SU-DHL-6 (cell line): ENCODE results near the gene STPG2.

Experiments used
- EZH2phosphoT487 ChIP-seq: fragments of 200-600 bp; sonication (generic), shearing (Covaris generic); conservative IDR thresholded peaks from 2 replicates; pipeline ENCODE4 v1.6.1; 2018; ENCODE audit warnings: mild to moderate bottlenecking, antibody characterized with exemption, low read length, moderate library complexity, mixed read lengths
- TF ChIP-seq, protein P1 (sequence below): fragments of 200-600 bp; sonication (generic); IDR thresholded peaks from one replicate; pipeline ENCODE4 v1.5.1; 2017; ENCODE audit warnings: antibody characterized with exemption, mild to moderate bottlenecking, low read length, moderate library complexity; ENCODE audit not compliant: insufficient read depth, poor library complexity, severe bottlenecking

- TF ChIP-seq, protein P1, sequence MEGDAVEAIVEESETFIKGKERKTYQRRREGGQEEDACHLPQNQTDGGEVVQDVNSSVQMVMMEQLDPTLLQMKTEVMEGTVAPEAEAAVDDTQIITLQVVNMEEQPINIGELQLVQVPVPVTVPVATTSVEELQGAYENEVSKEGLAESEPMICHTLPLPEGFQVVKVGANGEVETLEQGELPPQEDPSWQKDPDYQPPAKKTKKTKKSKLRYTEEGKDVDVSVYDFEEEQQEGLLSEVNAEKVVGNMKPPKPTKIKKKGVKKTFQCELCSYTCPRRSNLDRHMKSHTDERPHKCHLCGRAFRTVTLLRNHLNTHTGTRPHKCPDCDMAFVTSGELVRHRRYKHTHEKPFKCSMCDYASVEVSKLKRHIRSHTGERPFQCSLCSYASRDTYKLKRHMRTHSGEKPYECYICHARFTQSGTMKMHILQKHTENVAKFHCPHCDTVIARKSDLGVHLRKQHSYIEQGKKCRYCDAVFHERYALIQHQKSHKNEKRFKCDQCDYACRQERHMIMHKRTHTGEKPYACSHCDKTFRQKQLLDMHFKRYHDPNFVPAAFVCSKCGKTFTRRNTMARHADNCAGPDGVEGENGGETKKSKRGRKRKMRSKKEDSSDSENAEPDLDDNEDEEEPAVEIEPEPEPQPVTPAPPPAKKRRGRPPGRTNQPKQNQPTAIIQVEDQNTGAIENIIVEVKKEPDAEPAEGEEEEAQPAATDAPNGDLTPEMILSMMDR, result no peak
- no peak for TF ChIP-seq EZH2phosphoT487
Observed at GRCh38 chr4:97605932-97606331, 537.3 kb downstream of the STPG2 start.
